Measurements from ENCODE around the gene DSCAML1.
"Not testable (repeated sequence)": the region's sequence is repeated elsewhere in the genome, so short reads cannot be mapped to it uniquely, and the experiment has no call there.

Gene DSCAML1

GRCh38 chr11:117417856-117418255, 379.2 kb downstream of the DSCAML1 start:
- DNase-seq, result no peak

- no peak for DNase-seq
Measured at GRCh38 chr11:117417342-117417741, 379.7 kb downstream of the DSCAML1 start.

- no peak for DNase-seq
Measured at GRCh38 chr11:117415358-117415896, 381.6 kb downstream of the DSCAML1 start.

GRCh38 chr11:117414724-117415123, 382.3 kb downstream of the DSCAML1 start:
- no peak for DNase-seq

GRCh38 chr11:117413616-117414015, 383.4 kb downstream of the DSCAML1 start:
- no peak for DNase-seq

- DNase-seq, result peak; percentile 25
Measured at GRCh38 chr11:117412653-117413275, 384.3 kb downstream of the DSCAML1 start.

- no peak for DNase-seq
Measured at GRCh38 chr11:117412176-117412575, 384.8 kb downstream of the DSCAML1 start.

- no peak for DNase-seq
Measured at GRCh38 chr11:117411736-117412135, 385.3 kb downstream of the DSCAML1 start.

GRCh38 chr11:117410861-117411710, 385.9 kb downstream of the DSCAML1 start:
- DNase-seq, result peak; percentile 73

- no peak for DNase-seq
Measured at GRCh38 chr11:117410238-117410637, 386.8 kb downstream of the DSCAML1 start.

- DNase-seq, result no peak
Measured at GRCh38 chr11:117409511-117409910, 387.5 kb downstream of the DSCAML1 start.

- DNase-seq, result no peak
Measured at GRCh38 chr11:117408356-117408755, 388.7 kb downstream of the DSCAML1 start.

GRCh38 chr11:117407016-117407415, 390.0 kb downstream of the DSCAML1 start:
- no peak for DNase-seq

GRCh38 chr11:117405898-117406297, 391.1 kb downstream of the DSCAML1 start:
- not testable (repeated sequence) for DNase-seq

GRCh38 chr11:117399100-117399840, 397.7 kb downstream of the DSCAML1 start:
- not testable (repeated sequence) for DNase-seq

- DNase-seq, result not testable (repeated sequence)
Measured at GRCh38 chr11:117398618-117399017, 398.4 kb downstream of the DSCAML1 start.

- DNase-seq, result no peak
Measured at GRCh38 chr11:117396970-117397369, 400.0 kb downstream of the DSCAML1 start.

- DNase-seq, result no peak
Measured at GRCh38 chr11:117395476-117395875, 401.5 kb downstream of the DSCAML1 start.

GRCh38 chr11:117394221-117394925, 402.6 kb downstream of the DSCAML1 start:
- no peak for DNase-seq

GRCh38 chr11:117392979-117393378, 404.0 kb downstream of the DSCAML1 start:
- DNase-seq, result no peak

GRCh38 chr11:117392001-117392690, 404.9 kb downstream of the DSCAML1 start:
- no peak for DNase-seq

- no peak for DNase-seq
Measured at GRCh38 chr11:117391181-117391580, 405.8 kb downstream of the DSCAML1 start.

Data from NCI-H2171 treated with DMSO at 0.1 percent for 48 hours (cell line).